SJSA1 (cell line): ENCODE measurements around the gene OR1E2. TPM values are rescaled to one million over a fixed set of nuclear protein-coding genes. Genes with fewer than 3 reads are reported as not detected.
"Not testable (repeated sequence)": the region's sequence is repeated elsewhere in the genome, so short reads cannot be mapped to it uniquely, and the experiment has no call there.

Source experiments
- DNase-seq, 2 experiments: peaks; one replicate each; pipeline ENCODE4 v3.0.0-alpha.2; 2015 to 2020; ENCODE audit warnings: low spot score in 2 of 2, low read depth in 1 of 2
- H3K27ac ChIP-seq: fragments of 250-450 bp; sonication (Bioruptor Pico); 2 replicates; pipeline ENCODE4 v1.5.1; 2020; ENCODE audit warnings: mild to moderate bottlenecking, moderate library complexity
- H3K27me3 ChIP-seq: fragments of 250-450 bp; sonication (Bioruptor Pico); replicated peaks from 2 replicates; pipeline ENCODE4 v1.5.1; 2020; ENCODE audit warnings: mild to moderate bottlenecking, moderate library complexity
- H3K36me3 ChIP-seq: fragments of 250-450 bp; sonication (Bioruptor Pico); 2 replicates; pipeline ENCODE4 v1.5.1; 2020; ENCODE audit warnings: mild to moderate bottlenecking
- H3K4me1 ChIP-seq: fragments of 250-450 bp; sonication (Bioruptor Pico); replicated peaks from 2 replicates; pipeline ENCODE4 v1.6.1; 2021; ENCODE audit warnings: mild to moderate bottlenecking
- H3K4me3 ChIP-seq: fragments of 250-450 bp; sonication (Bioruptor Pico); 2 replicates; pipeline ENCODE4 v1.5.1; 2020; ENCODE audit warnings: mild to moderate bottlenecking
- H3K9me3 ChIP-seq: fragments of 250-450 bp; sonication (Bioruptor Pico); replicated peaks from 2 replicates; pipeline ENCODE4 v1.5.1; 2020; ENCODE audit warnings: mild to moderate bottlenecking
- total RNA-seq: library from RNA; depleted of rRNA; stranded (reverse); fragments of >200 nt; shearing (Covaris generic); gene quantifications from 2 replicates; pipeline ENCODE4 v1.2.3, GENCODE V29; 2014; rRNA removed

Gene OR1E2
- total RNA-seq: not detected in 2 replicates

GRCh38 chr17:3433741-3434140 is at the start of gene OR1E2:
OR1E2 (minus strand) TSS chr17:3433841; CDS start chr17:3433841, 0 bp downstream.
- DNase-seq: no peak
- no peak within 1 kb of the TSS for H3K27ac ChIP-seq
- H3K9me3 ChIP-seq: no peaks in the 10 kb centered on the region
- H3K4me1 ChIP-seq: no peaks in the 10 kb centered on the region
- H3K27me3 ChIP-seq: 0 out of 2 replicates have a peak, but pooled peaks cover 3% of the 10 kb centered on the region
- H3K4me3 ChIP-seq: no peak within 1 kb of the TSS
- no peaks in the 10 kb centered on the region for H3K36me3 ChIP-seq

GRCh38 chr17:3482852-3483251 is 49.2 kb upstream of the OR1E2 start:
- Histone ChIP-seq H3K27ac (no peak overlapping the region), H3K27me3 (0 out of 2 replicates have a peak, but pooled peaks cover 3% of the 10 kb centered on the region), H3K9me3 (no peaks in the 10 kb centered on the region), H3K4me1 (no peaks in the 10 kb centered on the region), H3K4me3 (no peak overlapping the region), H3K36me3 (no peaks in the 10 kb centered on the region)
- DNase-seq: no peak

GRCh38 chr17:3479988-3480387 is 46.3 kb upstream of the OR1E2 start:
- H3K9me3 ChIP-seq: no peaks in the 10 kb centered on the region
- no peaks in the 10 kb centered on the region for H3K36me3 ChIP-seq
- no peaks in the 10 kb centered on the region for H3K27me3 ChIP-seq
- H3K4me3 ChIP-seq: no peak overlapping the region
- no peak overlapping the region for H3K27ac ChIP-seq
- no peaks in the 10 kb centered on the region for H3K4me1 ChIP-seq
- DNase-seq: no peak

GRCh38 chr17:3475812-3476610 is 42.4 kb upstream of the OR1E2 start, which contains the start of gene ASPA:
ASPA (plus strand) TSS chr17:3475997; CDS start chr17:3476160, 163 bp downstream.
- Histone ChIP-seq H3K4me1 (no peaks in the 10 kb centered on the region), H3K27ac (no peak within 1 kb of the TSS), H3K4me3 (peak within 1 kb of the TSS; percentile 14), H3K9me3 (no peaks in the 10 kb centered on the region), H3K27me3 (no peaks in the 10 kb centered on the region), H3K36me3 (no peaks in the 10 kb centered on the region)
- DNase-seq: peak in 1 of 2 experiments; percentile 3

GRCh38 chr17:3475251-3475685 is 41.6 kb upstream of the OR1E2 start:
- no peak overlapping the region for H3K4me3 ChIP-seq
- no peak for DNase-seq

GRCh38 chr17:3474212-3474611 is 40.6 kb upstream of the OR1E2 start:
- Histone ChIP-seq H3K4me1 (no peaks in the 10 kb centered on the region), H3K36me3 (no peaks in the 10 kb centered on the region), H3K9me3 (no peaks in the 10 kb centered on the region), H3K27me3 (no peaks in the 10 kb centered on the region), H3K27ac (no peak overlapping the region), H3K4me3 (no peak overlapping the region)
- no peak for DNase-seq

More at GRCh38 chr17:3475251-3475685, 41.6 kb upstream of the OR1E2 start:
- Histone ChIP-seq H3K36me3 (no peaks in the 10 kb centered on the region), H3K27me3 (no peaks in the 10 kb centered on the region), H3K27ac (no peak overlapping the region), H3K4me1 (no peaks in the 10 kb centered on the region), H3K9me3 (no peaks in the 10 kb centered on the region)

GRCh38 chr17:3472137-3472536 is 38.5 kb upstream of the OR1E2 start:
- Histone ChIP-seq H3K27me3 (0 out of 2 replicates have a peak, but pooled peaks cover 4% of the 10 kb centered on the region), H3K27ac (no peak overlapping the region), H3K36me3 (no peaks in the 10 kb centered on the region), H3K9me3 (no peaks in the 10 kb centered on the region), H3K4me3 (no peak overlapping the region), H3K4me1 (no peaks in the 10 kb centered on the region)
- DNase-seq: no peak

- H3K27me3 ChIP-seq: 0 out of 2 replicates have a peak, but pooled peaks cover 4% of the 10 kb centered on the region
- H3K36me3 ChIP-seq: no peaks in the 10 kb centered on the region
- no peak for DNase-seq
- no peaks in the 10 kb centered on the region for H3K4me1 ChIP-seq
- no peak within 1 kb of the TSS for H3K4me3 ChIP-seq
- no peaks in the 10 kb centered on the region for H3K9me3 ChIP-seq
- H3K27ac ChIP-seq: no peak within 1 kb of the TSS
These were observed 38.0 kb upstream of the OR1E2 start, which contains the start of gene SPATA22 for GRCh38 chr17:3471599-3471998. SPATA22 (minus strand) TSS chr17:3471819; CDS start chr17:3469325, 2,494 bp downstream.

GRCh38 chr17:3469529-3469928 is 35.9 kb upstream of the OR1E2 start:
- DNase-seq: no peak
- no peak overlapping the region for H3K27ac ChIP-seq
- no peak overlapping the region for H3K4me3 ChIP-seq
- no peaks in the 10 kb centered on the region for H3K36me3 ChIP-seq
- H3K9me3 ChIP-seq: no peaks in the 10 kb centered on the region
- 0 out of 2 replicates have a peak, but pooled peaks cover 4% of the 10 kb centered on the region for H3K27me3 ChIP-seq
- no peaks in the 10 kb centered on the region for H3K4me1 ChIP-seq

GRCh38 chr17:3466355-3466754 is 32.7 kb upstream of the OR1E2 start:
- H3K27ac ChIP-seq, H3K4me3 ChIP-seq, H3K36me3 ChIP-seq, DNase-seq, H3K9me3 ChIP-seq, H3K27me3 ChIP-seq, H3K4me1 ChIP-seq: not testable (repeated sequence)

- no peak overlapping the region for H3K27ac ChIP-seq
- H3K4me1 ChIP-seq: no peaks in the 10 kb centered on the region
- H3K4me3 ChIP-seq: no peak overlapping the region
- H3K27me3 ChIP-seq: no peaks in the 10 kb centered on the region
- no peaks in the 10 kb centered on the region; the same call in 1 of the 2 replicates for H3K9me3 ChIP-seq
- no peaks in the 10 kb centered on the region for H3K36me3 ChIP-seq
- no peak for DNase-seq
These were observed 14.5 kb upstream of the OR1E2 start for GRCh38 chr17:3448059-3448665.

- Histone ChIP-seq H3K36me3 (no peaks in the 10 kb centered on the region), H3K27ac (no peak overlapping the region), H3K27me3 (no peaks in the 10 kb centered on the region), H3K9me3 (no peaks in the 10 kb centered on the region; the same call in 1 of the 2 replicates), H3K4me3 (no peak overlapping the region), H3K4me1 (no peaks in the 10 kb centered on the region)
- no peak for DNase-seq
These were observed 14.0 kb upstream of the OR1E2 start for GRCh38 chr17:3447625-3448024.

GRCh38 chr17:3440451-3440850 is 6.8 kb upstream of the OR1E2 start:
- Histone ChIP-seq H3K4me3 (no peak overlapping the region), H3K4me1 (no peaks in the 10 kb centered on the region), H3K27ac (no peak overlapping the region), H3K36me3 (no peaks in the 10 kb centered on the region), H3K27me3 (0 out of 2 replicates have a peak, but pooled peaks cover 3% of the 10 kb centered on the region), H3K9me3 (no peaks in the 10 kb centered on the region; the same call in 1 of the 2 replicates)
- DNase-seq: no peak

GRCh38 chr17:3438368-3438767 is 4.7 kb upstream of the OR1E2 start:
- Histone ChIP-seq H3K4me1 (no peaks in the 10 kb centered on the region), H3K27me3 (0 out of 2 replicates have a peak, but pooled peaks cover 3% of the 10 kb centered on the region), H3K9me3 (no peaks in the 10 kb centered on the region), H3K36me3 (no peaks in the 10 kb centered on the region), H3K27ac (no peak overlapping the region), H3K4me3 (no peak overlapping the region)
- DNase-seq: no peak
